ENCODE data around the gene PTPRM.

GRCh38 chr18:7896805-7897518 lies 329.8 kb downstream of the PTPRM start:
- TF ChIP-seq CTCF (IDR thresholded peaks at IDR 0.05) (no peak), POLR2A (IDR thresholded peaks at IDR 0.05) (no peak)
